Cerebellar cortex (tissue), 1 donor: ENCODE measurements around the gene TMTC2.

ENCODE experiments used
- DNase-seq: peaks from one replicate; pipeline ENCODE4 v3.0.0-alpha.2; 2015; ENCODE audit warnings: low spot score

TMTC2 gene

DNA sequence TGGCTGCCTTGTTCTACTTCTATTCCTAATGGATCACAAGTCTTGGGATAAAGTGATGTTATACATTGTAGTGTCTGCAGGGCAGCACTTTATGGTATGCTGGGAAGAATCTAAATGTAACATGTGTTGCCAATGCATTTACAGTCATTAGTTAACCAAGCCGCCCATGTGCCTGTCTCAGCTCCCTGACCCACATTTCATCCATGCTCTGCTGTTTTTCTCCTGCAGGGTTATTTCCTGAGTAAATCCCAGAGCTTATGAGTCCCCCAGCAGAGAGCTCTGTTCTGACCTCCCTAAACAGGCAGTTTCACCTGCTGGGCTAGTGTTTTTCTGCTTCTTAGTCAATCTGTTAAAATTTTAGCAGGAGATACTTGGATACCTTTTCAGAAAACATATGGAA lies 4.4 kb upstream of the TMTC2 start:
- peak; percentile 93 for DNase-seq

DNA sequence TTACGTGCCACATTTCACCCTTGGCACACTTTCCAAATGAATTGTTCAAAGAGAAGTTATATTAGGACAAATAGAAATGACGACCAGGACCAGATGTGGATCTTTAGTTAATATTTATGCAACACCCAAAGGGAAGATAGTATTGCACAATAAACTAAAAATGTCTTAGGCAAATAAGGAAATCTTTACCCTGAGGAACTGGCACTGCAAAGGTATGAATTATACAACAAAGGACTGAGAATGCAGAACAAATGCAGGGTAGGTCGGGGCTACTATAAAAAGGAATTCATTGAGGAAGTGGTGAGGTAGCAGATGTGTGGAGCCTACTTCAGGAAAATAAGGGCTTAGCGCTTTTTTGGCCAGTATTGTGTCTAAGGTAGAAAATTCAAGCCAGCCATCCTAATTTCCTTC lies 3.9 kb upstream of the TMTC2 start:
- DNase-seq, result peak; percentile 65

DNA sequence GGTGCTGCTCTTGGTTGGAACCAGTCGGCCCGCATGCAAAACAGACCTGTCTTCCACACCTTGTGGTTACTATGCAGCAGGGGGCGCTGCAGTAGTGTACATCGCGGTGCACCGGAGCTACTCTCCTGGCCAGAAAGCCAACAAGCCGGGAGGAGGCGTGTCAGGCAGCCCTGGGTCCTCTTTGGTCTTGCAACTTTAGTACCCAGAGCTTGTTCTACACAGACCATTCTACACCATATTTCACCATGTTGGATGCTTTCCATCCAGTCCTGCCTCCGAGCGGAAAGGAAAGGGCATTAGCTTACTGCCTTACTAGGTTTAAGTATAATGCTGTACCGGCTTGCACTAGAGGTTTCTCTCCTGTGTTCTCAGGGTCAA lies 927 bp upstream of the TMTC2 start:
- peak; percentile 98 for DNase-seq

DNA sequence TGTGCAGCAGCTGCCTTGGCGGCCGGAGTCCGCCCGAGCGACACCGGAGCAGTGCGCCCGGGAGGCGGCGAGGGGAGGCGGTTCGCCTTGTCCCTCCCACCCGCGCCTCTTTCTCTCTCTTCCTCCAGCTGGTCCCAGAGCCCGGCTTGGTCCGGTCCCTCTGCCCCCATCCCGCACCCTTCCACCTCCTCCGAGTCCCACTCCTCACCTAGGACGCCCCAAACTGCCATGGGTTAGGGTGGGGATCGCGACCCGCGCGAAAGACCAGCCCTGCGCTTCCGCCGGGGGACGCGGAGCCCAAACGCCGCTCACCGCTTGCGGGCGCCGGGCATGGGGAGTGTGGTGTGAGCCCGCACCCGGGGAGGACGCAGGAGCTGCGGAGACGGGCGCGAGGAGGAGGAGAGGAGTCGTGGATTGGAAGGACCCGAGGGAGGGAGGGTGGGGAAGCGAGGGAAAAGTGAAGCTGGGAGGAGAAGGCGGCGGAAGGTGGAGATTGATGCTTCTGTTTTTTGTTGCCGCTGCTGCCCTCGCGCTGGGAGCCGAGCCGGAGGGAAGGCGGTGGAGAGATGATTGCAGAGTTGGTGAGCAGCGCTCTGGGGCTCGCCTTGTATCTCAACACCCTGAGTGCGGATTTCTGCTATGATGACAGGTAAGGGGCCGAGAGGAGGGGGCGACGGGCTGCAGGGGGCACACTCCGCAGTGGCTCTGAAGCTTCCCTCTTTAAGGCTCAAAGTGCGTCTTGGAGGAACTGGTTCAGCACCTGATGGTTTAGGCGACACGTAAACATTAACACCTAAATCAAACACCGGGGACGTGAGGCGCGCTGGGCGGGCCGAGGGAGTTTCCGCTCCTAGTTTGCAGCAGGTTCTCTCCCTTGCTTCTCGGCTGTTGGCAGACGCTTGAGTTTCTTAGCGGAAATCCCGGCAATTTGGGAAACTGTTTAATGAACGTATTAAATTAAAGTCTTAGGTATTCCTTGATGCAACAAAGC lies 610 bp downstream of the TMTC2 start:
- peak; percentile 63 for DNase-seq

DNA sequence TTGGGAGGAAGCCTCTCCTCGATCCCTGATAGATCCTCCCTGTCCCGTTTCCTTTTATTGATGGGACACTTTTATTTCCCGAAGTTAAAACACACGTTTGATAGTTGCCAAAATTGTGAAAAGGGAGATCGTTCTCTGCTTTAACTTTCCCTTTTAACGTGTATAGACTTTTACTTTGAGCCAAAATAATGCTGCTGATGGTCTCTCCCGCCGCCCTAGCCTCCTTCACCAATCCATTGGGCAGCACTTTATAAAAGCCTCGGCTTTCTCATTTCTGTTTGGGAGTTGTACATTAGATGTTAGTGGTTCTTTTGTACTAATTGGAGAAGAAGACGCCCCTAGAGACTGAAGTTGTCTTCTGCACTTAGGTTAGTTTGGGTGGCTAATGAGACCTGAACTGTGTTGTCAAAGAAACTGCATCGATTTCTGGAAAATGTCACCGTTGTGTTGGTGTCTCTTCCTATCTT lies 1.4 kb downstream of the TMTC2 start:
- DNase-seq, result peak; percentile 34

DNA sequence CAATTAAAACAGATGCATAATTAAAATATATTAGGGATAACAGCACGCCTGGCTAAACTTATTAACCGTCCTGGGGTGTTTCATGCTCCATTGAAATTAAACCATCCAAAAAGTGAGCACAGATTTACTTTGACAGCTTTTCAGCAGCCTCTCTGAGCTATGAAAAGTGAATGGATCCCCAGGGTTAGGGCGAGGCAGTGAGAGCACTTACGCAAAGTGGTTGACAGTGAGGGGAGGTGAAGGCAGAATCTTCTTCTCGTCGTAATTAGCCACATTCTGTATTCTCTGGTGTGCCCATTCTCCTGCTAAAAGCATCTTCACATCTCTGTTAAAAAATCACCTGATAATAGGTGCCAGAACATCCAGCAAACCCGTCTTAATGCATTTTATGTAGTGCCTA lies 1.9 kb downstream of the TMTC2 start:
- DNase-seq, result peak; percentile 22

DNA sequence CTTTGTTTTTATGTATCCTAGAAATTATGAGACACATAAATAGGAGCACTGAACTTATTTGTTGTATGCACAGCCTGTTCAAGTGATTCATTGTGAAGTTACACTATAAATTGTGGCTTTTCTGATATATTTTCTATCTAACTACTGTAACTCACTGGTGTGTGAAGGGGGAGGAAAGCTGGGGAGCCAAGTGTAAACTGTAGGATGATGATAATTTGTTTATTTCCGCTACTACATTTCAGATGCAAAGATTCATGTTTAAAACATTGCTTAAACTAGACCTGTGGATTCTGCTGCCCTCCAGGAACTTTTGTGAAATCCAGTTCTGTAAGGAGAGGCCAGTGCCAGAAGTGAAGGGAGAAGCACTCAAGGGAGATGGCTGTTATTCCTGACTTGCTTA lies 3.3 kb downstream of the TMTC2 start:
- no peak for DNase-seq

DNA sequence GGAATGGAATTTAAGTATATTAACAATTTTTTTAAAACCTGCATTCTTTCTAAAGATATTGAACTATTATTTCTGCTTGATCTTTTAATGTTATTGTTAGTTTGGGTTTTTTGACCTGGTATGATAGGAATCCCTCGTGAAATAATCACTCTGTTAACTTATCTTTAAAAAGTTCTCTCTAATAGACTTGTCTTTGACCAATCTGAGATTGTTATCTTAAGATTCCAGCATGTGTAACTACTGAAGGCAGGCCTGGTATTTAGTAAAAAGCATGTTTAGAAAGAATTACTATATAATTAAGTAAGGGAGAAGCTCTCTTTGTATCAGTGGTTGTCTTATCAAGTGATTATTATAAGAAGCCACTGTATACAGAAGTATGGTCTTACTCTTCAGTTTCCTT lies 4.8 kb downstream of the TMTC2 start:
- DNase-seq, result no peak

DNA sequence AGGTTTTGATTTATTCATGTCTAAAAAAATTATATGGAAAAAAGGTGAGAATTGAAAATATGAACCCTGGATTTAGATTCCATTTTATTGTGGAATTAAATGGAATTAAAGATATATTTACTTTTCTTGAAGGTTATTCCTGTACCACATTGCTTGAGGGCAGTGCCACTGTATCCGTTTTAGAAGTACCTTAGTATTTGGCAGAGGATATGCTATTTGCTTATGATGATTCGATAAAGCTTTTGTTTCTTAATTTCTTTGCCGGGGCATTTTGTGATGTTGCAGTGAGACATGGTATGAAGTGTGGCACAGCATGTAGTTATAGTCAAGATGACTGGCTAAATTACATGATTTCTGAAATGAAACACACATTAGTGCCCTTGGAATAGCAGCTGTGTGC lies 7.6 kb downstream of the TMTC2 start:
- no peak for DNase-seq

DNA sequence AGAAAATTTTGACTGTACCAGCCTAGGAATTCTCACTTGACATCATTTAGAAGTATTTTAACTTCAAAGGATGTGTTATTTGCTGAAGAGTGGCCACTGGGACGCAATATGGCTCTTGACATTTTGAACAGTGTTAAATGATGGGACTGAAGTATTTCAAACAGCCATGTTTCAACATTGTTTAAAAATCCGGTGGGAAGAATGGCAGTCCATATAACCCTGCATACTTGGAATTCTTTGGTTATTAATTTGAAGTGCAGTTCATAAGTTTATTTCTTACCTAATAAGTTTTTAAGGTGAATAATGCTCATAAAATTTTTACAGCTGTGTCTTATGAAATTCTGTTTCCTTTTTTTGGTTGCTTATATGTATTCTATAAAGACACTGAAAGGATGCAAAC lies 8.3 kb downstream of the TMTC2 start:
- no peak for DNase-seq

DNA sequence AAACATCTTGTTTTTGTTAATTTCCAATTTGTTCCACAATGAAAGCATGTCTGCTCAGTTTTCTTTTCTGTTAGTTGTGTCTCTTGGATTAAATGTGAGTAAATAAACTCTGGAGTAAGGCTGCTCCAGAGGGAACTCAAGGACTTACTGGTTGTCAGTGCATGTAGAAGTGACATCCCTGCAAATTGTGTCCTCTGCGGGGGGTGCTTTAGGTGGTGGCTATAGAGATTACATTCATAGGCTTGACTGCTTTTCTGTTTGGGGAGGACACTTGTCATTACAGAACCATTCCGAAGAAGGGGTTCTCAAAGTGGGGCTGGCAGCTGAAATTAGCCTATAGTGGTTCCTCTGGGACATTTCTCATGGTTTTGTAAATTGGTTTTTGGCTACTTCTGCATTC lies 8.8 kb downstream of the TMTC2 start:
- DNase-seq, result no peak

DNA sequence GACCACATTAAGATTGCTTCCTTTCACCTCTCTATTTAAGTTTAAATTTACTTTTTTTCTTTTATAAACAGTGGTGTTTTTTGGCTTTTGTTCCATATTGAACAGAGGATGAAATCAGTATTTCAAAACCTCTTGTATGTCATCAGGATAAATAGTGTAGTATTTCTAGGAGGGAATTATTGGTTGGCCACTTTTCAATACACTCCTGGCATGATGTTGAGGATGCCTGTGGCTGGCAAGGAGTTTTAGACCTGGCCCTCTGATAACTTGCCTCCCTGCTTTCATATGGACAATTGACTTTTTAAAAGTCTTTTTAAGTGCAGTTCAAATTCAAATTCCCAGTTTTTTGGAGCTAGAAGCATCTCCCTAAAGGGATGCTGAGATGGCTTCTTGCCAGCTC lies 9.8 kb downstream of the TMTC2 start:
- no peak for DNase-seq

DNA sequence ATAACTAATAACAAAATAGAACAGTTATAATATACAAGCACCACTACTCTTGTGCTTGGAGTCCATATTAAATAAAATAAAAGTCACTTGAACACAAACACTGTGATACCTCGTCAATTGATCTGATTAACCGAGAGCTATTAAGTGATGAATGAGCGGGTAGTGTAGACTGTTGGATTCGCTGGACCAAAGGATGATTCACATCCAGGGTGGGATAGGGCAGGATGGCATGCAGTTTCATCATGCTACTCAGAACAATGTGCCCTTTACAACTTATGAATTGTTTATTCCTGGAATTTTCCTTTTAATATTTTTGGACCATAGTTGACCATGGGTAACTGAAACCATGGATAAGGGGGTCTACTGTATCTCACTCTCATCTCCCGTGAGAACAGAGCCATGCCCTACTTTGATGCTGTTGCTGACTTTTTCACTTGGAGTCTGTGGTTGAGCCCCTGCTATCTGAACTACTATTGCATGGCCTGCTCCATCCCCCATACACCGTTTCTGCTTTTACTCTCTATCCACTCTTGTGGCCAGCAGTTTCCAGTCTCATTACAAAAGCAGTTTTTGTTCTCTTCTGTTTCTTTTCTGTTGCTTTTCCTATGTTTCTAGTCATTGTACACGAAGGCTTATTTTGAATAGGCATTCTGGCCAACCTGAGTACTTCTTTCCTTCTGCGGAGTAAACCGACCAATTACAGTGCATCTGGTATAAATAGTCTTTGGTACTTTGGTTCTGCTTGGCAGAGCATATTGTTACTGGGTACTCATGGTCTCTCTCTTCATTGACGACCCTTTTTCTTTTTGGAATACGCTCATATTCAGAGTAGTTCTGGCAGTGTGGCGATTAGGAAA lies 12.2 kb downstream of the TMTC2 start:
- DNase-seq, result no peak

DNA sequence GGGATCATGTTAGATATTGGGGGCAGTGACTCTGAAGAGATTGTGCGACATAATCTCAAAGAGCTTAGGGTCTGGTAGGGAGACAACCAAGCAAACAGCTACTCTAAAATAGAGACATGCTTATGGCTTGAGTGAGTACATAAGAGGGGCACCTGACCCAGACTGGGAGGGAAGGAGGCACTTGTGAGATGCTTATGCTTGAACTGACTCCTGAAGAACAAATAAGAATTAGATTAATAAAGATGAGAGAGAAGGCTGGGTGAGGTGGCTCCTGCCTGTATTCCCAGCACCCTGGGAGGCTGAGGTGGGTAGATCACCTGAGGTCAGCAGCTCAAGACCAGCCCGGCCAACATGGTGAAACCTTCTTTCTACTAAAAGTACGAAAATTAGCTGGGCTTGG lies 19.1 kb downstream of the TMTC2 start:
- DNase-seq, result no peak

DNA sequence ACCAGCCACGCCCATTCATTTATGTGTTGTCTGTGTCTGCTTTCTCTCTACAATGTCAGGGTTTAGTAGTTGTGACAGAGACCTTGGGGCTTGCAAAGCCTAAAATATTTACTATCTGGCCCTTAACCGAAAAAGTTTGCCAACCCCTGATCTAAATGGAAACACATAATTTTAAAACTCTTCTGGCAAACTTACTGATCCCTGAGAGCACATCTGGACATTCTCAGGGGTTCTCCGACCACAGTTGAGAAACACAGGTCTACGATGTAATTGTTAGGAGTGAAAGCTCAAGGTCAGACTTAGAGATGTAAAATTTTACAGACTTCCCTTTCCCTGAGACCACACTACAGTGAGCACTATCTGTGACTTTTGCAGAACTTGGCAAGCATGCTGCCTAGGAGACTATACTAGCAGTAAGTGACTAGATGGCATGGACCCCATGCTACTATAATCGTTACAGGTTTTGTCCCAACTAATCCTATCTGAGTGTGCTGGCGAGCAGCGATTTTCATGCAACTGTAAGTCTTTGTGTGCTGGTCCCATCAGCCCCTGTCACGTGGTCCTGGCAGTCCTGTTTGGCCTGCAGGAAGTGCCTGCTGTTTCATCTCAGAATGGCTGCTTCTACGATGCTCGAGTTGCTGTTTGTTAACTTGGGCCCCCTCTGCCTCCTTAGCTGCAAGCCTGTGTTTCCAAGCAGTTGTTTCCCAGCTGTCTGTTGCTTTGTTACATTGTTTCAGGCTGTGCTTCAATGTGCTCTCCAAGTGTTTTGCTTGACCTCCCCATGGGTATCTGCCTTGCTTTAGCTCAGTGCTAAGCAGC lies 21.6 kb downstream of the TMTC2 start:
- no peak for DNase-seq

DNA sequence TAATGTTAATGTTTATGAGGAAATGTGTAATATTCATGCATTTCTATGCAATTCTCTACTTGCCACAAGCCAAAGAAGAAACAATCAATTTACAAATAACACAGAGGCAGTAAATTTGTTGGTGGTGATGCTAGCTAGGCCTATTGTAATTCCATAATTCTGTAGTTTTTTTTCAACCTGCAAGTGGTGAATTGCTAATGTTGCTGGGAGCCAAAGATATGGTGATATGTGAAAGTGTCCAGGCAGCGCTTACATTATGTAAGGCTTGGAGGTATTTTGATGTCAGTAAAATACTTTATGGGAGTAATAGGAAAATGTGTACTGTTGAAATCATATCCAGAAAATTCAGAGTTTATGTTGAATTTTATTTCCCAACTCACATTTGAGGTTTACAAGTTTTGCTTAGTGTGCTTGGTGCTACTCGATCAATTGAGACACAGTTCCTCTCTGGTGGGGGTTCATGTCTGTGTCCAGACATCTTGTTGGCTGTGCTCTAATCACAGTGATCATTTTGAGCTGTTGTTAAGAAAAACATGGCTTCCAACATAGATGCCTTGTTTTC lies 23.2 kb downstream of the TMTC2 start:
- DNase-seq, result no peak

DNA sequence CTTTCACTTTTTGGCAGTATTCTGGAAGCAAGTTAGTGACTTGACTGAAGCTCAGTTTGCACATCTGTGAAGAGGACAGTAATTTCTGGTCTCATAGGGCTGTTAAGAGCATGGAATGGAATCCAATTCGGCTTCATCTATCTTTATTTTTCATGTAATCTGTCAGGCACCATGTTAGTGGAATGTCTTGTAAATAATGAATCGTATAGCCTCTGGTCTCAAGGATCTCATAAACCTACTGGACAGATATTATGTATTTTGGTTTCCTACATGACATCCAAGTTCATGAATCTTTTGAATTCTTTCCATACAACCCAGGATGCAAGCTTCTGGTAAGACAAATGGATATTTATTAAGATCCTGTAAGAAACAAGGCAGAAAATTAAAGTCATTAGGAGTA lies 24.0 kb downstream of the TMTC2 start:
- DNase-seq, result no peak

DNA sequence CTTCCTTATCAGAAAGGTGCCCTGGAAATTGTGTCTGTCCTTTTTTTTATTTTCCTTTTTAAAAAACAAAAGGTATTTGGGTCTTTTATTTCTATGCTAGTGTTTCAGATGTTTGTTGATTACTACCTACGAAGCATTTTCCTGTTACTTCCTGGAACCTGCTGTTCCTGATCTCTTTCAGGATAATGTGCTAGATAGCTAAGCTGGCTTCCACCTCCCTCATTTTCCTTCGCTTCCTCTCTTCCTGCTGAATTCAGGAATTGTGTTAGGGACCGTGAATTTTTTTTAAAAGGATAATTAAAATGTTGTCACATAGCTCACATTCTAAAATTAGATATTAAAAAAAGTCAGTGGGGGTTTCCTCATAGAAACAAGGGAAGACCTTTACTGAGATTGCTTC lies 27.7 kb downstream of the TMTC2 start:
- no peak for DNase-seq

DNA sequence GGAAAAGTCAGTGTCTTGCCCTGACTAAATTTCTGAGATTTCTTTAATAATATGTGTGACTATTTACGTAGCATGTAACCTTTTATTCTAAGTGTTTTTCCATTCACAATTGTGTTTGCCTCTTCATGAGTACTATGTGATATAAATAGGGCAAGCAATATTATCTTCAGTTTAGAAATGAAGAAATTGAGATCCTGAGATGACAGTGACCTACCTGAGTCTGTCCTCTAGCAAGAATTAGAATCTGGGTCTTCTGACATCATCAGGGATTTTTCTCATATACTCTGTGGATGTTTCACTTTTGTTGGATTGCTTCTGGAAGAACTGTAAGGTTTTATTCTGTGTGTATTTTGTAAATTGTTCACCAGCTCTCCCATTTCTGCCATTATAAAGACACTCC lies 35.0 kb downstream of the TMTC2 start:
- DNase-seq, result no peak

DNA sequence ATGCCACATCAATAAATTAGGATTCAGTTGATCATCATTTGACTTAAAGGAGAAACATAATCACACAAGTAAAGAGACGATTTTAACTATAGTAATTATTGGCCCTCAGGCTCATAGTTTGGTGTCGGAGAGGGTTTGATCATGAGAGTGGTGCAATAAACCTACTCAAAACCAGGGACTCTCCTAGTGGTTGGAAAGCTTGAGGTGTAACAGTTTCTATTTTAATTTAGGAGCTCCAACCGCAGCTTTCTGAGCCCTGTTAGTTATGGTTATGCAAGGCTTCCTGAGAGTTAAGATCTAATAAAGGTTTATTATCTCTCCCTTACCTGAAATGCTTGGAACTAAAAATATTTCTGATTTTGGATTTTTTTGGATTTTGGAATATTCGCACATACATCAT lies 36.4 kb downstream of the TMTC2 start:
- no peak for DNase-seq

DNA sequence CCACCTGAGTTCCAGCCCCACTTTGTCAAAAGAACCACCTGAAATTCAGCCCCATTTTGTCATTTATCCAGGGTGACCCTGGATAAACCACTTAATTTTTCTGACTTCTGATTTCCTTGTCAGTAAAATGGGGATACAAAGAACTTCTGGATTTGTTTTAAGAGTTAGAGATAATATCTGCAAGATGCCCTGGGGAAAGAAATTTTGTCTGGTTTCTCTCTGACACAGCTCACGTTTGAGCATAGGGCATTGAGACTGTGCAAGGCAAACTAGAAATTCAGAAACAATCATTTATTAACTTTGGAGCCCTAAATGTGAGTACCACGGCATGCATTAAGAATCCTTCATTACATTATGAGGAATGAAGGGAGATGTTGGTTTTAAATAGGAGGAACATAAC lies 37.2 kb downstream of the TMTC2 start:
- DNase-seq, result no peak

DNA sequence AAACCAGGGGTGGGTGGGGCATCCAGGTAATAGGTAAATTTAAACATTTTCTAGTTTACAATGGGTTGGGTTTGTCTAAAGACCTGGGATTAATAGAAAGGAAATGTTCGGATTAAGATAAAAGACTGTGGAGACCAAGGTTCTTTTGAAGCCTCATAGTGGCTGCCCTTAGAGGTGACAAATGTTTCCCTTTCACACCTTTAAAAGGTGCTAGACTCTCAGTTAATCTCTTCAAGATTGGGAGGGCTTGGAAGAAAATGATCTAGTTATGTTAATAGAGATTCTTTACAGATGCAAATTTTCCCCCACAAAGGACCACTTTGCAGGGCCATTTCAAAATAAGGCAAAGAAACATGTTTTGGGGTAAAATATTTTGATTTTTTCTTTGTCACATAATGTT lies 39.0 kb downstream of the TMTC2 start:
- no peak for DNase-seq
